VCaP (cell line): ENCODE data around the gene CIC.

Experiments used
- H3K27ac ChIP-seq: fragments of 450-650 bp; 2 replicates; pipeline ENCODE4 v1.5.1; 2017
- TF ChIP-seq, protein P1 (sequence below): fragments of 450-650 bp; conservative IDR thresholded peaks from 2 replicates; pipeline ENCODE4 v1.5.1; 2017; ENCODE audit warnings: mild to moderate bottlenecking, moderate library complexity

The CIC gene

DNA sequence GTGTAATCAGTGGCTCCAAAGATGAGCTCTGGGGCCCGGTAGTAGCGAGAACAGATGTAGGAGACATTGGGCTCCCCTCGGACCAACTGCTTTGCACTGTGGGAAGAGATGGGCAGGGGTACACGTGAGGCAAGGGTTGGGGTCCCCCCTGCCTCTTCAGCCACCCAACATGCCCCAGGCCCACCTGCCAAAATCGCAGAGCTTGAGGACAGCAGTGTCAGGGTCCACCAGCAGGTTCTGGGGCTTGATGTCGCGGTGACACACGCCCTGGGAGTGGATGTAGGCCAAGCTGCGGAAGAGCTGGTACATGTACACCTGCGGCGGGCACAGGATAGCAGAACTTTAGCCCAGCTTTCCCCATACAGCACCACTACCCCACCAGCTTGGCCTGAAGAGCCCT is 34.7 kb upstream of the CIC start:
- H3K27ac ChIP-seq = no peak overlapping the region
- TF ChIP-seq, protein P1, sequence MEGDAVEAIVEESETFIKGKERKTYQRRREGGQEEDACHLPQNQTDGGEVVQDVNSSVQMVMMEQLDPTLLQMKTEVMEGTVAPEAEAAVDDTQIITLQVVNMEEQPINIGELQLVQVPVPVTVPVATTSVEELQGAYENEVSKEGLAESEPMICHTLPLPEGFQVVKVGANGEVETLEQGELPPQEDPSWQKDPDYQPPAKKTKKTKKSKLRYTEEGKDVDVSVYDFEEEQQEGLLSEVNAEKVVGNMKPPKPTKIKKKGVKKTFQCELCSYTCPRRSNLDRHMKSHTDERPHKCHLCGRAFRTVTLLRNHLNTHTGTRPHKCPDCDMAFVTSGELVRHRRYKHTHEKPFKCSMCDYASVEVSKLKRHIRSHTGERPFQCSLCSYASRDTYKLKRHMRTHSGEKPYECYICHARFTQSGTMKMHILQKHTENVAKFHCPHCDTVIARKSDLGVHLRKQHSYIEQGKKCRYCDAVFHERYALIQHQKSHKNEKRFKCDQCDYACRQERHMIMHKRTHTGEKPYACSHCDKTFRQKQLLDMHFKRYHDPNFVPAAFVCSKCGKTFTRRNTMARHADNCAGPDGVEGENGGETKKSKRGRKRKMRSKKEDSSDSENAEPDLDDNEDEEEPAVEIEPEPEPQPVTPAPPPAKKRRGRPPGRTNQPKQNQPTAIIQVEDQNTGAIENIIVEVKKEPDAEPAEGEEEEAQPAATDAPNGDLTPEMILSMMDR = no peak

DNA sequence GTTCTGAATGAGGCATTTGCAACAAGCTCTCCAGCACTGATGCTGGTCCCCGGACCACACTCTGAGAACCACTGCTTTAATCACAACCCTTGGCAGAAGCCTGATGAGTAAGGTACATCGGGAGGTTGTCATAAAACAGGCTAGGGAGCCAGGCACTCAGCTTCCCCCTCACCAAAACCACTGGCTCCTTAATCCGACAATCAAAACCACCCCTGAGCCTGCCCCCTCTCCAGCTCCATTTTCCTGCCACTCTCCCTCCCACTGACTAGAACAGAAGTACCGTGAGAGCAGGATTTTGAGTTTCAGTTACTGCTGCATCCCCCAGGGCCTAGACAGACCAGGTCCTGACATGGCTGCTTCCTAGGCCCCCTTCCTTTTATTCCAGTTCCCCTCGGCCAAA is 33.9 kb upstream of the CIC start:
- H3K27ac ChIP-seq = no peak overlapping the region
- TF ChIP-seq, protein P1 = no peak

DNA sequence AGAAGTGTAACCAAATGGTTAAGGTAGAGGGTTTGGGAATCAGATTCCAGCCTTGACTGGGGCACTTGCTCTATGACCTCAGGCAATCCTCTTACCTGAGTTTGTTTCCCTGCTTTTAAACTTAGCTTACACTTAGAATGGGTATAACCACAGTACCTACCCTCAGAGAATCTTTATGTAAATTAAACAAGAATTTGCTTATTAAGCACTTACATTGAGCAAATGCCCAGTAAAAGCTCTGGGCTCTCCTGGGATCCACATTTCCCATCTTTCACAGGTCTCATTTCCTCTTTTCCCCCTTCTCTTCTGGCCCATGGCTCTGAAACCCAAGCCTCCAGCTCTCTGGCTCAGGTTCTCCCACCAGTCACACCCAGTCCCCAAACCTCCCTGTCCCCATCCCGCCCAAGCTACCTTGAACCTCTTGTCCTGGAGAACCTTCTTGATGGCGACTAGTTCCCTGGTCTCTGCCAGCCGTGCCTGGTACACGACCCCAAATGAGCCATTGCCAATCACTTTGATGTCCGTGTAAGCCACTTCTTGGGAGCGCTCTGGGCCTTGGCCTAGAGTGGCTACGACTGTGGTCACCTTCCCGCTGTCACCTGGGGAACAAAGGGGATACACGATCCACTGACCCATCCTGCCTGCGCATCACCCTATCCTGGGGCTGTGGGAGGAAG is 29.4 kb upstream of the CIC start:
- H3K27ac ChIP-seq = peak overlapping the region; percentile 1; the same call in 1 of the 2 replicates
- TF ChIP-seq, protein P1 = no peak

DNA sequence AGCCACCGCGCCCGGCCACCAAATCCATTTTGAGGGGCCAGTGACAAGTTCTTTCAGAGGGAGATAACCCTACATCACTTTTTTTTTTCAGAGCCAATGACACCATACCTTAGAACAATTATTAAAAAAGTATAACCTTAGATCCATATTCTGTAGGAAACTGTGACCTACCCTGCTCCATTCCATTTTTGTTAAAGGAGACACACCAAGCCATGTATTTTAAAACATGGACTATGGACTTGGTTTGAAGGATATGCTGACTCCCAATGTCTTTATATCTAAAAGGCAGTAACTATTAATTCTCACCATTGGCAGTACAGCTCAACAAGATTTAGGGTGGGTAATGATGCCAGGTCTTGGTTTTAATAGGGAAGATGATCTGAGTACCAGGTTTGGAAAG is 27.8 kb upstream of the CIC start:
- TF ChIP-seq, protein P1 = no peak
- peak overlapping the region; percentile 95 for H3K27ac ChIP-seq

DNA sequence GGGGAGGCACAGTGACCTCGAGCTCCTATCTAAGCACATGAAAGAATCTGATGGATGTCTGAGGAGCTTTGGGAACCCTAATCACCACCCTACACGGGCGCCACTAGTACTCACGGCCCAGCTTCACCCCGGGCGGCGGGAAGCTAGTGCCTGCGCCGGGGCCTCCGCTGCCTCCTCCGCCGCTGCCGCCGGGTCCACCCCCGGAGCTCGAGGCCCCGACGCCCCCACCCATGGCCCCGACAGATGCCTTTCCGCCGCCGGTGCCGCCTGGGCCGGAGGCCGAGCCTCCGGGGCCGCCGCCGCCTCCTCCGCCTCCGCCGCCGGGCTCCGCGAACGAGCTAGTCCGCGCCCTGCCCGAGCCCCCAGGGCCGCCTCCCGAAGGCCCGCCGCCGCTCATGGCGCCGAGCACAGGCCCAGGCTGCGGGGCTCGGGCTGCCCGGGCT is 27.0 kb upstream of the CIC start:
- TF ChIP-seq, protein P1 = no peak
- H3K27ac ChIP-seq = peak overlapping the region; percentile 95

DNA sequence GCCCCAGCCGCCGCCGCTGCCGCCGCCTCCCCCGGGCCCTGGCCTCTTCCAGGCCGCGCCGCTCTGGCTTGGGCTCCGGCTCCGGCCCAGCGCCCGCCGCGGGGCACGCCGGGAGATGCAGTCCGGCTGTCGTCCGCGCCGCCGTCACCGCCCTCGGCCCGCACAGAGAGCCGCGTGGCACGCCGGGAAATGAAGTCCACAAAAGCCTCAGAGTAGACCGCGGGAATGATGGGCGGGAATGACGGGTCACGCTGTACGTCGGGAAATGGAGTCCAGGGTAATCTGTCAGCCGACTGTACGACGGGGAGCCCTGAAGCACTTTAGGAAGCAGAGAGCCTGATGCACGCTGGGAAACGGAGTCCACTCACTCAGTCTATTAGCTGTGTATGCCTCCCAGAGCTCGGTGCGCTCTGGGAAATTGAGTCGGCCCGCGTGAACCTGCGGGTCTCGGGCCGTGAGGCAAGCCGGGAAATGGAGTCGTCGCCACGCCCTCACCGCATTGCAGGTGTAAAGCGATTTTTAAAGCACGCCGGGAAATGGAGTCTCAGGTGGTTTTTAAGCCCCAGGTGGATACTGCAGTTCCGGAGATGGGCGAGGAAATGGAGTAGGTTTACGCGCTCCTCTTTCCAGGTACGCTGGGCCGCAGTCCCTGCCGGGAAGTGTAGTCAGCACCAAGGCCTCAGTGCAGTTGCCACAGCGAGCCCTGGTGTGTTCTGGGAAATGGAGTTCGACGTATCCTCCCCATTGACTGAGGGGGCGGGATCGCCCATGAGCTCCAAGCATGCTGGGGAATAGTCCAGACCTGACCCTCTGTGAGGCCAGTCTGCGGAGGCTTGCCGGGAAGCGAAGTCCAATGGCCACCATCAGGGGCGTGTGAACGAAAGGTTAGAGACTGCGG is 26.3 kb upstream of the CIC start, which contains the start of gene GSK3A:
TSS of gene GSK3A (minus strand) at position 91 of the 898 bp plus-strand sequence. CDS start 137 bp downstream, outside the sequence.
- H3K27ac ChIP-seq = peak within 1 kb of the TSS; percentile 95
- TF ChIP-seq, protein P1 = no peak
